ENCODE results near the gene BPIFB6. TPM values are rescaled to one million over a fixed set of nuclear protein-coding genes. Genes with fewer than 3 reads are reported as not detected.

The BPIFB6 gene
- total and polyA plus RNA-seq, 7 donors: not detected

DNA sequence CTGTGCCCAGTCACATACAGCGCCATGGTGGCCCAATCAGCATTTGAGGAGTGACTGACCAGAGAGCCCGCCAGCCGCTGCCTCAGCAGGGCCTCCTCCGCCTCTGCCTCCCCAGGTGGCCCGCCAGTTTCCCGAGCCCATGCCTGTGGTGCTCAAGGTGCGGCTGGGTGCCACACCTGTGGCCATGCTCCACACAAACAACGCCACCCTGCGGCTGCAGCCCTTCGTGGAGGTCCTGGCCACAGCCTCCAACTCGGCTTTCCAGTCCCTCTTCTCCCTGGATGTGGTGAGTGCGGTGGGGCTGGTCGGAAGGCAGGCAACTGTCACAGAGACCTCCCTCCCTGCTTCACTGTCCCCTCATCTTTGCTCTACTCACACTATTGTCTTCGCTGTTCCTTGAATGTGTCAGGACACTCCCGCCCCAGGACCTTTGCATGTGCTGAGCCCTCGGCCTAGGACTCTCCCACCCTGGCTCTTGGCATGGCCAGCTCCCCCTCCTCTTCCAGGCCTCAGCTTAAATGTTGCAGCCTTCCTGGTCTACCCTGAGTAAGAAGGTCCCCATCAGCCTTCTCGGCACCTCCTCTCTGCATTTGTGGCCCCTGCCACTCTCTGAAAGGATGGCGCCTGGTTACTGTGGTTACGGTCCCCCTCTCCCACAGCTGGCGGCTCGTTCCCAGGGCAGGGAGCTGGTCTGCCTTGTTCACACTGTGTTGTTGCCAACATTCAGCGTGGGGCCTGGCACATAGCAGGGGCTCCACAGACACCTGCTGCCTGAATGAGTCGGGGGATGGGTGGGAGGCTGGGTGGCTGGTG is 11.8 kb upstream of the BPIFB6 start:
- intact Hi-C loops (cut with DNase I): no loop called here
- WGBS, 3 donors: 74 to 81% (median 78%) methylated on average over 22 to 23 of the region's 23 CpGs
- no peaks in the 10 kb centered on the region for H3K9me3 ChIP-seq
- no peak overlapping the region for H3K27ac ChIP-seq
- H3K27me3 ChIP-seq (ENCODE audit: insufficient read depth in 3 of 3, low read length in 2 of 3): peaks cover 0 to 39% (median 2%) of the 10 kb centered on the region in 3 donors
- H3K4me3 ChIP-seq: no peak overlapping the region
- DNase-seq: no peak
- TF ChIP-seq, protein P1, sequence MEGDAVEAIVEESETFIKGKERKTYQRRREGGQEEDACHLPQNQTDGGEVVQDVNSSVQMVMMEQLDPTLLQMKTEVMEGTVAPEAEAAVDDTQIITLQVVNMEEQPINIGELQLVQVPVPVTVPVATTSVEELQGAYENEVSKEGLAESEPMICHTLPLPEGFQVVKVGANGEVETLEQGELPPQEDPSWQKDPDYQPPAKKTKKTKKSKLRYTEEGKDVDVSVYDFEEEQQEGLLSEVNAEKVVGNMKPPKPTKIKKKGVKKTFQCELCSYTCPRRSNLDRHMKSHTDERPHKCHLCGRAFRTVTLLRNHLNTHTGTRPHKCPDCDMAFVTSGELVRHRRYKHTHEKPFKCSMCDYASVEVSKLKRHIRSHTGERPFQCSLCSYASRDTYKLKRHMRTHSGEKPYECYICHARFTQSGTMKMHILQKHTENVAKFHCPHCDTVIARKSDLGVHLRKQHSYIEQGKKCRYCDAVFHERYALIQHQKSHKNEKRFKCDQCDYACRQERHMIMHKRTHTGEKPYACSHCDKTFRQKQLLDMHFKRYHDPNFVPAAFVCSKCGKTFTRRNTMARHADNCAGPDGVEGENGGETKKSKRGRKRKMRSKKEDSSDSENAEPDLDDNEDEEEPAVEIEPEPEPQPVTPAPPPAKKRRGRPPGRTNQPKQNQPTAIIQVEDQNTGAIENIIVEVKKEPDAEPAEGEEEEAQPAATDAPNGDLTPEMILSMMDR (IDR thresholded peaks at IDR 0.05): no peak
- no peaks in the 10 kb centered on the region for H3K36me3 ChIP-seq (ENCODE audit: insufficient read depth in 1 of 2, low read depth in 1 of 2)
- no peaks in the 10 kb centered on the region for H3K4me1 ChIP-seq
- ATAC-seq: no peak

DNA sequence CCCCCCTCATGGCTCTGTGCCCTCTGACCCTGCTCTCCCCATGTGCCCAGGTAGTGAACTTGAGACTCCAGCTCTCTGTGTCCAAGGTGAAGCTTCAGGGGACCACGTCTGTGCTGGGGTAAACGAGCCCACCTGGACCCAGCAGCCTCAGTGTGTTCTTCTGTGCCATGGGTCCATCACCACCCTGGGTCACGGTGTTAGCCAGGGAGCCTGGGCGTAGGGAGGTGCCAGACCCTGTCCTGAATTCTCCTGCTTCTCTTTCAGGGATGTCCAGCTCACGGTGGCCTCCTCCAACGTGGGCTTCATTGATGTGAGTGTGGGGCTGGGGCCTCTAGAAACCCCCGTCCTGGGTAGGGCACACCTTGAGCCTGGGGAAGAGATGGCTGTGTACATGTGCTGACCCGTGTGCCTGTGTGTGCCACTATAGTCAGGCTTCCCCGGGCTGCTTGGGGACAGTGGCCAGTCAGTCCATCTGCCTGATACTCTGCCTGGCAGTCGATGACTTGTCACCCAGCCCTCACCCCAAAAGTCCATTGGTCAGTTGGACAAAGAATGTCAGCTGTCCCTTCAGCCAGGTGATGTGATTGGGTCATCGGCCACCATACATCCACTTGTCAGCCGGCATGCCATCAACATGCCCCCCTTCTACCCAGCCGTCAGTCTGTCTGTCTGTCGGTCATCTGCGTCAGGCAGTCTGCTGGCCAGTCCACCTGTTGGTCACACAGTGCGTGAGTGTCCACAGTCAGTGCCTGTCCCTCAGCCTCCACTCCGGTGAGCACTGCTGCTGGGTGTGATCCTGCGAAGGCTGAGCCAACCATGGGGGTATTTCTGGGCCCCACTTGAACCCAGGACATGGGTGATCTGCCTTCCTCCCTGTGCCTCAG is 10.9 kb upstream of the BPIFB6 start:
- TF ChIP-seq, protein P1 (IDR thresholded peaks at IDR 0.05): no peak
- Histone ChIP-seq H3K36me3 (ENCODE audit: insufficient read depth in 1 of 2, low read depth in 1 of 2) (no peaks in the 10 kb centered on the region), H3K4me3 (no peak overlapping the region), H3K9me3 (no peaks in the 10 kb centered on the region), H3K4me1 (no peaks in the 10 kb centered on the region), H3K27ac (no peak overlapping the region), H3K27me3 (ENCODE audit: insufficient read depth in 3 of 3, low read length in 2 of 3) (peaks cover 0 to 33% (median 0%) of the 10 kb centered on the region in 3 donors)
- 60 to 69% (median 65%) methylated on average over 18 of the region's 18 CpGs for WGBS, 3 donors
- peak in 1 of 2 donors; percentile 43 for DNase-seq
- intact Hi-C loops (cut with DNase I): no loop called here
- ATAC-seq: no peak

DNA sequence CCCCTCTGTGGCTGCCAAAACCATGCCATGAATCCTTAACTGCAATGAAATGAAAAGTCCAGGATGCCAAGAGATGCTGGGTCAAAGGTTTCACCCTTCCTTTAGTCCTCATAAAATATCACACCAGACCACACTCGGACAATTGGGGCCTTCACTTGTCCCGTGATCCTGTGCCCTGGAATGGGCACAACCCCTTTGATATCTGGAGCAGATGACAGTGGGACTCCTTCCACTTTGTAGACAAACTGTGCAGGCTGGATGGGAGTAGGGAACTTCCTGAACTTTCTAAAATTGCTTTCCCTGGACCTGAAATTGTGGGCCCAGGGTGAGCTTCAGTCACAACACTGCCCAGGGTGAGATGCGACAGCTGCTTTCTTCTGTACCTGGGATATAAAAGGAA is 9.6 kb upstream of the BPIFB6 start:
- WGBS, 3 donors: 57 to 68% (median 67%) methylated on average over 3 of the region's 3 CpGs
- no peaks in the 10 kb centered on the region for H3K4me1 ChIP-seq
- H3K9me3 ChIP-seq: no peaks in the 10 kb centered on the region
- H3K36me3 ChIP-seq (ENCODE audit: insufficient read depth in 1 of 2, low read depth in 1 of 2): no peaks in the 10 kb centered on the region
- TF ChIP-seq, protein P1 (IDR thresholded peaks at IDR 0.05): no peak
- ATAC-seq (no peak), DNase-seq (no peak)
- no peak overlapping the region for H3K4me3 ChIP-seq
- H3K27ac ChIP-seq: no peak overlapping the region
- intact Hi-C loops (cut with DNase I): no loop called here
- H3K27me3 ChIP-seq (ENCODE audit: insufficient read depth in 3 of 3, low read length in 2 of 3): peaks cover 0 to 19% (median 0%) of the 10 kb centered on the region in 3 donors

DNA sequence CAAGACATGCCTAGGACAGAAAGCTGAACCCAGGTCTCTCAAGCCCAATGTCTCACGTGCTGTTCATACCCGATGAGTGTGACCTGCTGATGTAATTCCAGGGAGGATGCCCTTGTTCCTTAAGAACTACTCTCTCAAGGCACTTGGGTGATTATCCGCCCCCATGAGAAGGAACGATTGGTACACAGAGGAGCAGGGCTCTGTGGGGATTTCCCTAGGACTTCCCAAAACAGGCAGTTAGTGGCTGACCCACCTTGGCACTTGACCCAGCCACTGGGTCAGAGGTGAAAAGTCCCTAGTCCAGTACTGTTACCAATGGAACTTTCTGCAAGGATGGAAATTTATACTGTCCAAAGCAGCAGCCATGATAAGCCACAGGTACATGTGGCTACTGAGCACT is 9.2 kb upstream of the BPIFB6 start:
- H3K9me3 ChIP-seq: no peaks in the 10 kb centered on the region
- H3K27ac ChIP-seq: no peak overlapping the region
- no peak overlapping the region for H3K4me3 ChIP-seq
- H3K36me3 ChIP-seq (ENCODE audit: insufficient read depth in 1 of 2, low read depth in 1 of 2): no peaks in the 10 kb centered on the region
- peaks cover 0 to 20% (median 0%) of the 10 kb centered on the region in 3 donors for H3K27me3 ChIP-seq (ENCODE audit: insufficient read depth in 3 of 3, low read length in 2 of 3)
- DNase-seq (peak in 1 of 2 donors; percentile 4), ATAC-seq (no peak)
- WGBS, 3 donors: 54 to 58% (median 55%) methylated on average over 4 of the region's 4 CpGs
- TF ChIP-seq, protein P1 (IDR thresholded peaks at IDR 0.05): no peak
- intact Hi-C loops (cut with DNase I): no loop called here
- no peaks in the 10 kb centered on the region for H3K4me1 ChIP-seq
